Breast epithelium (tissue), 3 donors: ENCODE data around the gene REG4.

Experiments
- CTCF ChIP-seq, 3 donors: fragments of 450-650 bp; IDR thresholded peaks; one replicate each; pipeline ENCODE4 v1.5.1; 2016 to 2017; ENCODE audit warnings: antibody characterized with exemption in 3 of 3, mild to moderate bottlenecking in 3 of 3, moderate library complexity in 3 of 3
- POLR2AphosphoS5 ChIP-seq, 3 donors: sonication (generic); formaldehyde crosslinking; IDR thresholded peaks; one replicate each; pipeline ENCODE4 v1.6.1; 2017; ENCODE audit warnings: antibody characterized with exemption in 3 of 3

GRCh38 chr1:119764220-119764619, 47.0 kb downstream of the REG4 start:
- TF ChIP-seq POLR2AphosphoS5 (IDR thresholded peaks at IDR 0.05): no peak
- TF ChIP-seq CTCF (IDR thresholded peaks at IDR 0.05): no peak
